Left lung (tissue), 10 donors: Measurements from ENCODE around the gene IPO5. TPM values are rescaled to one million over a fixed set of nuclear protein-coding genes. Genes with fewer than 3 reads are reported as not detected.
A peak's percentile ranks its signal among the peaks of the same experiment; 100 is the strongest.

Experiments
- ATAC-seq: fragments of 200-7000 bp; cut with Tn5 transposase; one replicate; pipeline ENCODE4 v1.9.1; 2020; ENCODE audit warnings: moderate library complexity
- DNase-seq, 4 donors: peaks; one replicate each; pipeline ENCODE4 v3.0.0-alpha.2; 2013 to 2020
- H3K27ac ChIP-seq, 2 donors: fragments of 200-600 bp; sonication (generic) in 1 of 2; one replicate each; pipeline versions ENCODE4 v1.5.0 to v1.8.0; 2020 to 2021
- H3K27me3 ChIP-seq, 2 donors: fragments of 200-600 bp; sonication (generic) in 1 of 2; one replicate each; pipeline versions ENCODE4 v1.5.0 to v1.8.0; 2020 to 2021
- H3K36me3 ChIP-seq, 2 donors: fragments of 200-600 bp; sonication (generic) in 1 of 2; one replicate each; pipeline versions ENCODE4 v1.5.0 to v1.8.0; 2020 to 2021
- H3K4me1 ChIP-seq, 2 donors: fragments of 200-600 bp; one replicate each; pipeline ENCODE4 v1.8.0; 2021
- H3K4me3 ChIP-seq, 2 donors: fragments of 200-600 bp; sonication (generic) in 1 of 2; one replicate each; pipeline versions ENCODE4 v1.5.0 to v1.8.0; 2020 to 2021; ENCODE audit warnings: mild to moderate bottlenecking in 1 of 2
- H3K9me3 ChIP-seq, 2 donors: fragments of 200-600 bp; sonication (generic) in 1 of 2; one replicate each; pipeline versions ENCODE4 v1.5.0 to v1.8.0; 2020 to 2021
- intact Hi-C, 2 donors: fragments of 100-400 bp; cut with DNase I; formaldehyde crosslinking; loops; one replicate each; pipeline versions ENCODE4 v1.11.2 to v1.14.2; 2022
- polyA plus RNA-seq, 6 donors: library from polyadenylated mRNA; unstranded; fragments of 120-200 nt; gene quantifications; one replicate each; pipeline ENCODE4 v1.2.1, GENCODE V29; 2013; ENCODE audit not compliant: insufficient read length in 6 of 6
- total RNA-seq, 2 donors: library from RNA; stranded (reverse); fragmentation: NEBNext Ultra II Directional; extraction: Animal tissue kit (Norgen Biotek cat#: 25700); gene quantifications; one replicate each; pipeline ENCODE4 v1.2.1, GENCODE V29; 2021
- TF ChIP-seq, protein P1 (sequence below), 2 donors: fragments of 200-600 bp; sonication (generic) in 1 of 2; IDR thresholded peaks; one replicate each; pipeline versions ENCODE4 v1.5.0 to v1.8.0; 2021; ENCODE audit warnings: antibody characterized with exemption in 2 of 2
- donor health status: DM: no; HTN: yes; CAD: no.
- donor health status: DM: no; HTN: no; CAD: no.

Gene IPO5
- total and polyA plus RNA-seq, 8 donors, result 74.5 to 170 (median 157) TPM

DNA sequence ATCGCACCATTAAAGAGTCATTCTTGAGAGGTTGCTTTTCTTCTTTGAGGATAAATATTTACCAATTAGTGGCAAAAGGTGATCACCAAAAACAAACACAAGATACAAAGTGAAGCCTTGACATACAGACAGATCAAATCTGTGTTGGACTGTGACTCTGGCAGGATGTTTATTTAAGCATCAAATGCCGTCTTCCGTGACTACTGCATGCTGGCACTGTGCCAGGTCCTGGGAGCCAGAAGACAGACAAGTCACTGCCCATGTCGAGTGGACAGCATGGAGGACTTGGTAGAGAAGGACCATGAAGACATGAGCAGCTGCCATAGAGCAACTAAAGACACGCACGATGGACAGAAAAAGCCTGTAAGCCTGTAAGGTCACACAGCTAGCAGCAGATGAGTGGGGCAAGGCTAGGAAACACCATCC lies 96.6 kb downstream of the IPO5 start:
- intact Hi-C loops, result no loop called here
- no peak overlapping the region for H3K27ac ChIP-seq
- H3K36me3 ChIP-seq, result no peaks in the 10 kb centered on the region
- H3K4me3 ChIP-seq, result no peak overlapping the region
- ATAC-seq (no peak), DNase-seq (peak in 1 of 4 donors; percentile 26)
- H3K9me3 ChIP-seq, result peaks cover 0 to 6% of the 10 kb centered on the region in 2 donors
- no peaks in the 10 kb centered on the region for H3K27me3 ChIP-seq
- TF ChIP-seq, protein P1, sequence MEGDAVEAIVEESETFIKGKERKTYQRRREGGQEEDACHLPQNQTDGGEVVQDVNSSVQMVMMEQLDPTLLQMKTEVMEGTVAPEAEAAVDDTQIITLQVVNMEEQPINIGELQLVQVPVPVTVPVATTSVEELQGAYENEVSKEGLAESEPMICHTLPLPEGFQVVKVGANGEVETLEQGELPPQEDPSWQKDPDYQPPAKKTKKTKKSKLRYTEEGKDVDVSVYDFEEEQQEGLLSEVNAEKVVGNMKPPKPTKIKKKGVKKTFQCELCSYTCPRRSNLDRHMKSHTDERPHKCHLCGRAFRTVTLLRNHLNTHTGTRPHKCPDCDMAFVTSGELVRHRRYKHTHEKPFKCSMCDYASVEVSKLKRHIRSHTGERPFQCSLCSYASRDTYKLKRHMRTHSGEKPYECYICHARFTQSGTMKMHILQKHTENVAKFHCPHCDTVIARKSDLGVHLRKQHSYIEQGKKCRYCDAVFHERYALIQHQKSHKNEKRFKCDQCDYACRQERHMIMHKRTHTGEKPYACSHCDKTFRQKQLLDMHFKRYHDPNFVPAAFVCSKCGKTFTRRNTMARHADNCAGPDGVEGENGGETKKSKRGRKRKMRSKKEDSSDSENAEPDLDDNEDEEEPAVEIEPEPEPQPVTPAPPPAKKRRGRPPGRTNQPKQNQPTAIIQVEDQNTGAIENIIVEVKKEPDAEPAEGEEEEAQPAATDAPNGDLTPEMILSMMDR (IDR thresholded peaks at IDR 0.05), result no peak
- no peaks in the 10 kb centered on the region for H3K4me1 ChIP-seq

GRCh38 chr13:98052412-98052811 lies 98.9 kb downstream of the IPO5 start:
- DNase-seq, result no peak
- TF ChIP-seq, protein P1 (IDR thresholded peaks at IDR 0.05), result no peak
- H3K27me3 ChIP-seq, result no peaks in the 10 kb centered on the region
- no peak overlapping the region for H3K4me3 ChIP-seq
- peaks cover 0 to 6% of the 10 kb centered on the region in 2 donors for H3K9me3 ChIP-seq
- intact Hi-C loops, result no loop called here
- no peaks in the 10 kb centered on the region for H3K4me1 ChIP-seq
- no peak overlapping the region for H3K27ac ChIP-seq
- no peaks in the 10 kb centered on the region for H3K36me3 ChIP-seq
- no peak for ATAC-seq

DNA sequence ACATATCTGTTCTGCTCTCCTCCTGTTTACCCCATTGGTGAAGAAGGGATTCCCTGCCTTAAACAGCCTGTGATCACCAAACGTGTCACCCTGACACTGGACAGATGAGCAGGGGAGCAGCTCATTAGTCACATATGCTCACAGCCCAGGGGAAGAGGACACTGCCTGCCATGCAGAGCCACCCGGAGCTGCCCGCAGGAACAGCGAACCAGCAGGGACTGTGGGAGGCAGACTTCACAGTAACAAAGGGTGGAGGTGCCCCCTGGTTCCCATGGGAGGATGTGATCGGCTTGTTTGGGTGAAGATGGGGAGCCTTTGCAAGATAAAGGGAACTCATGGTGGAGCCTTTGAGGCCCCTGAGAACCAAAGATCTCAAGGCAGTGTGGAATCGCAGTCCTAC lies 100.8 kb downstream of the IPO5 start:
- Histone ChIP-seq H3K9me3 (peaks cover 0 to 6% of the 10 kb centered on the region in 2 donors), H3K36me3 (no peaks in the 10 kb centered on the region), H3K4me3 (no peak overlapping the region), H3K27ac (no peak overlapping the region), H3K27me3 (no peaks in the 10 kb centered on the region), H3K4me1 (no peaks in the 10 kb centered on the region)
- DNase-seq (no peak), ATAC-seq (no peak)
- TF ChIP-seq, protein P1 (IDR thresholded peaks at IDR 0.05), result no peak
- intact Hi-C loops, result no loop called here

DNA sequence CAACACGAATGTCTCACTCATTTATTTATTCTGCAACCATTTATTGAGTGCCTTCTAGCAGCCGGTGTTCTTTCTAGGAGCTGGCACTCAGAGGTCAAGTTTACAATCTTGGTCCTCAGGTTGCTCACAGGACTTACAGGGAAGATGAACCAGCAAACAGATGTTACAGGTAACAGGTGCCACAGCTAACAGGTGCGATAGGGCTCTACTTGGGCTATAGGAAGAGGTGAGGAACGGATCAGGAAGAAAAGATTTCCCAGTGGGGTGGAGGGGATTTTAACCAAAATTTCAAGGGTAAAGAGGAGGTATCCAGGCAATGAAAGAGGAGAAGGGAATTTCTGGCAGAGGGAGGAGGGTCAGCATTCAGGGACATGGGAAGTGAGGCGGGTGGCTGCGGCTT lies 102.1 kb downstream of the IPO5 start:
- H3K4me3 ChIP-seq, result no peak overlapping the region
- DNase-seq, result no peak
- no peaks in the 10 kb centered on the region for H3K4me1 ChIP-seq
- H3K27me3 ChIP-seq, result no peaks in the 10 kb centered on the region
- no peak for ATAC-seq
- TF ChIP-seq, protein P1 (IDR thresholded peaks at IDR 0.05), result no peak
- intact Hi-C loops, result no loop called here
- H3K36me3 ChIP-seq, result no peaks in the 10 kb centered on the region
- H3K9me3 ChIP-seq, result peaks cover 0 to 6% of the 10 kb centered on the region in 2 donors
- H3K27ac ChIP-seq, result no peak overlapping the region

GRCh38 chr13:98056839-98057410 lies 103.5 kb downstream of the IPO5 start:
- no peaks in the 10 kb centered on the region for H3K27me3 ChIP-seq
- ATAC-seq (no peak), DNase-seq (no peak)
- TF ChIP-seq, protein P1 (IDR thresholded peaks at IDR 0.05), result no peak
- no peaks in the 10 kb centered on the region for H3K36me3 ChIP-seq
- peaks cover 0 to 6% of the 10 kb centered on the region in 2 donors for H3K9me3 ChIP-seq
- no peak overlapping the region for H3K27ac ChIP-seq
- intact Hi-C loops, result no loop called here
- H3K4me3 ChIP-seq, result no peak overlapping the region
- no peaks in the 10 kb centered on the region for H3K4me1 ChIP-seq
